Natural killer cell (primary cell): ENCODE measurements around the gene OTULIN. TPM values are rescaled to one million over a fixed set of nuclear protein-coding genes. Genes with fewer than 3 reads are reported as not detected.

Experiments used
- ATAC-seq, 3 donors: fragments of 150-1000 bp in 2 of 3; fragments of 200-7000 bp in 1 of 3; cut with Tn5 transposase; 1 replicate in 1 of 3; 2 replicates in 2 of 3; pipeline ENCODE4 v1.10.0; 2021; ENCODE audit warnings: mild to moderate bottlenecking in 2 of 3, moderate library complexity in 2 of 3
- DNase-seq, 2 donors: peaks; one replicate each; pipeline versions ENCODE4 v3.0.0 to v3.0.0-alpha.2; 2013 to 2021; ENCODE audit warnings: mixed read lengths in 1 of 2
- H3K27ac ChIP-seq: one replicate; pipeline ENCODE4 v1.5.1; 2013; ENCODE audit warnings: mild to moderate bottlenecking, low read length
- H3K27me3 ChIP-seq: one replicate; pipeline ENCODE4 v1.6.1; 2013; ENCODE audit warnings: low read length; ENCODE audit not compliant: control insufficient read depth, insufficient read depth
- H3K36me3 ChIP-seq: one replicate; pipeline ENCODE4 v1.6.1; 2013; ENCODE audit warnings: low read length; ENCODE audit not compliant: control insufficient read depth, insufficient read depth
- H3K4me1 ChIP-seq: one replicate; pipeline ENCODE4 v1.6.1; 2013; ENCODE audit warnings: low read length; ENCODE audit not compliant: control insufficient read depth, insufficient read depth
- H3K4me3 ChIP-seq: one replicate; pipeline ENCODE4 v1.5.1; 2013; ENCODE audit warnings: low read length
- H3K9me3 ChIP-seq: one replicate; pipeline ENCODE4 v1.6.1; 2013; ENCODE audit warnings: low read length; ENCODE audit not compliant: control insufficient read depth, insufficient read depth
- H3K27ac Mint-ChIP-seq, 2 donors: one replicate each; pipeline ENCODE4 v1.8.0; 2022; ENCODE audit warnings: mild to moderate bottlenecking in 2 of 2, mixed read lengths in 2 of 2, moderate library complexity in 1 of 2
- H3K27me3 Mint-ChIP-seq, 2 donors: one replicate each; pipeline ENCODE4 v1.8.0; 2022; ENCODE audit warnings: low read depth in 2 of 2, mixed read lengths in 2 of 2
- H3K36me3 Mint-ChIP-seq: one replicate; pipeline ENCODE4 v1.8.0; 2022; ENCODE audit warnings: mixed read lengths
- H3K4me1 Mint-ChIP-seq, 2 donors: one replicate each; pipeline ENCODE4 v1.8.0; 2022; ENCODE audit warnings: mixed read lengths in 2 of 2
- H3K4me3 Mint-ChIP-seq: one replicate; pipeline ENCODE4 v1.8.0; 2022; ENCODE audit warnings: mild to moderate bottlenecking, moderate library complexity, mixed read lengths
- H3K9me3 Mint-ChIP-seq, 2 donors: one replicate each; pipeline ENCODE4 v1.8.0; 2022; ENCODE audit warnings: mixed read lengths in 2 of 2
- CTCF ChIP-seq: fragments of 200-600 bp; IDR thresholded peaks from one replicate; pipeline ENCODE4 v1.8.0; 2022; ENCODE audit warnings: antibody characterized with exemption
- WGBS: methylation state at CpG from one replicate; pipeline ENCODE4 v1.1.7; 2013; ENCODE audit warnings: missing lambda C conversion rate; ENCODE audit not compliant: insufficient coverage; 5-methylcytosine and 5-hydroxymethylcytosine counted together
- intact Hi-C: fragments of 100-400 bp; cut with micrococcal nuclease; formaldehyde crosslinking; loops from one replicate; pipeline ENCODE4 v1.14.2; 2022
- total RNA-seq, 4 donors: library from RNA; stranded (reverse); fragments of 120-200 nt in 1 of 4; gene quantifications; one replicate each; pipeline versions ENCODE4 v1.2.3 to v1.2.4, GENCODE V29; 2013 to 2022

Gene OTULIN
- total RNA-seq, 3 donors from 2014 or later (not counting 1 experiment from before 2014, with no cell fraction given): 96.5 to 166 (median 102) TPM

- Histone ChIP-seq H3K27me3 (no peaks in the 10 kb centered on the region), H3K27ac (no peak overlapping the region), H3K36me3 (peaks cover 8% of the 10 kb centered on the region), H3K4me1 (peaks cover 55% of the 10 kb centered on the region), H3K9me3 (no peaks in the 10 kb centered on the region), H3K4me3 (no peak overlapping the region)
- Mint-ChIP-seq H3K27ac (peak overlapping the region; percentile 62 to 71), H3K27me3 (no peaks in the 10 kb centered on the region), H3K9me3 (no peaks in the 10 kb centered on the region), H3K36me3 (no peaks in the 10 kb centered on the region), H3K4me3 (peak overlapping the region; percentile 38), H3K4me1 (peaks cover 82 to 83% of the 10 kb centered on the region in 2 donors)
- no peak for TF ChIP-seq CTCF
- no peak for DNase-seq
- 72% methylated on average over 4 of the region's 4 CpGs for WGBS
- intact Hi-C loops: no loop called here
- ATAC-seq: no peak
These were observed 7.6 kb downstream of the OTULIN start for GRCh38 chr5:14672082-14672481.

GRCh38 chr5:14672484-14673394 lies 8.2 kb downstream of the OTULIN start:
- intact Hi-C loops: no loop called here
- H3K4me3 ChIP-seq: no peak overlapping the region
- 95% methylated on average over 7 of the region's 9 CpGs for WGBS
- DNase-seq: no peak
- no peaks in the 10 kb centered on the region for H3K9me3 ChIP-seq
- H3K9me3 Mint-ChIP-seq: no peaks in the 10 kb centered on the region
- H3K27ac Mint-ChIP-seq: peak overlapping the region; percentile 62 to 71
- no peak for ATAC-seq
- H3K4me1 ChIP-seq: peaks cover 49% of the 10 kb centered on the region
- H3K27ac ChIP-seq: no peak overlapping the region
- no peaks in the 10 kb centered on the region for H3K27me3 ChIP-seq
- peak overlapping the region; percentile 7 for H3K4me3 Mint-ChIP-seq
- H3K36me3 Mint-ChIP-seq: no peaks in the 10 kb centered on the region
- no peak for TF ChIP-seq CTCF
- peaks cover 8% of the 10 kb centered on the region for H3K36me3 ChIP-seq
- H3K4me1 Mint-ChIP-seq: peaks cover 77 to 81% of the 10 kb centered on the region in 2 donors
- H3K27me3 Mint-ChIP-seq: no peaks in the 10 kb centered on the region

- peak overlapping the region; percentile 47 for H3K4me3 Mint-ChIP-seq
- no peak for ATAC-seq
- peaks cover 8% of the 10 kb centered on the region for H3K36me3 ChIP-seq
- no peaks in the 10 kb centered on the region for H3K36me3 Mint-ChIP-seq
- DNase-seq: no peak
- no peaks in the 10 kb centered on the region for H3K9me3 Mint-ChIP-seq
- no peak overlapping the region for H3K27ac ChIP-seq
- peaks cover 43% of the 10 kb centered on the region for H3K4me1 ChIP-seq
- intact Hi-C loops: no loop called here
- H3K27ac Mint-ChIP-seq: peak overlapping the region; percentile 17 to 71
- peaks cover 77 to 81% of the 10 kb centered on the region in 2 donors for H3K4me1 Mint-ChIP-seq
- no peak for TF ChIP-seq CTCF
- H3K27me3 ChIP-seq: no peaks in the 10 kb centered on the region
- no peaks in the 10 kb centered on the region for H3K9me3 ChIP-seq
- no peaks in the 10 kb centered on the region for H3K27me3 Mint-ChIP-seq
- H3K4me3 ChIP-seq: no peak overlapping the region
- 62% methylated on average over 2 of the region's 3 CpGs for WGBS
These were observed 8.9 kb downstream of the OTULIN start for GRCh38 chr5:14673443-14673842.
